Spleen (tissue), 13 donors: ENCODE data around the gene TAF13. TPM values are rescaled to one million over a fixed set of nuclear protein-coding genes. Genes with fewer than 3 reads are reported as not detected.

ENCODE experiments used
- DNase-seq: peaks from one replicate; pipeline ENCODE4 v3.0.0-alpha.2; 2020
- H3K27ac ChIP-seq, 8 donors: fragments of 200-600 bp; sonication (generic) in 7 of 8; 1 replicate in 4 of 8; 2 replicates in 4 of 8; pipeline versions ENCODE4 v1.5.0 to v1.8.0; 2016 to 2021; ENCODE audit warnings: inconsistent platforms in 4 of 8, mild to moderate bottlenecking in 4 of 8, moderate library complexity in 1 of 8
- H3K27me3 ChIP-seq, 7 donors: fragments of 200-600 bp; sonication (generic) in 6 of 7; replicated peaks in 1 of 7; 1 replicate in 4 of 7; 2 replicates in 3 of 7; pipeline versions ENCODE4 v1.5.0 to v1.8.0; 2016 to 2021; ENCODE audit warnings: inconsistent platforms in 3 of 7, mild to moderate bottlenecking in 1 of 7
- H3K36me3 ChIP-seq, 6 donors: fragments of 200-600 bp; sonication (generic) in 5 of 6; 1 replicate in 4 of 6; 2 replicates in 2 of 6; pipeline versions ENCODE4 v1.5.0 to v1.8.0; 2016 to 2021; ENCODE audit warnings: inconsistent platforms in 2 of 6
- H3K4me1 ChIP-seq, 6 donors: fragments of 200-600 bp; sonication (generic) in 5 of 6; 1 replicate in 3 of 6; 2 replicates in 3 of 6; pipeline versions ENCODE4 v1.5.0 to v1.8.0; 2016 to 2021; ENCODE audit warnings: inconsistent platforms in 3 of 6
- H3K4me3 ChIP-seq, 8 donors: fragments of 200-600 bp; sonication (generic) in 7 of 8; 1 replicate in 4 of 8; 2 replicates in 4 of 8; pipeline versions ENCODE4 v1.5.0 to v1.8.0; 2016 to 2021; ENCODE audit warnings: inconsistent platforms in 4 of 8, mild to moderate bottlenecking in 4 of 8, moderate library complexity in 2 of 8
- H3K9me3 ChIP-seq, 8 donors: fragments of 200-600 bp; sonication (generic) in 7 of 8; 1 replicate in 4 of 8; 2 replicates in 4 of 8; pipeline versions ENCODE4 v1.5.0 to v1.8.0; 2016 to 2021; ENCODE audit warnings: inconsistent platforms in 4 of 8
- CTCF ChIP-seq, 11 experiments: fragments of 200-600 bp in 7 of 11; fragments of 450-650 bp in 4 of 11; sonication (generic) in 4 of 11; IDR thresholded peaks in 8 of 11; conservative IDR thresholded peaks in 3 of 11; 1 replicate in 7 of 11; 2 replicates in 4 of 11; pipeline versions ENCODE4 v1.4.0 to v1.8.0; 2016 to 2021; ENCODE audit warnings: antibody characterized with exemption in 11 of 11, inconsistent platforms in 4 of 11, mild to moderate bottlenecking in 1 of 11
- POLR2A ChIP-seq, 3 donors: fragments of 450-650 bp; IDR thresholded peaks; one replicate each; pipeline ENCODE4 v1.5.1; 2017; ENCODE audit warnings: antibody characterized with exemption in 3 of 3, mild to moderate bottlenecking in 1 of 3
- POLR2AphosphoS5 ChIP-seq, 3 donors: sonication (generic); formaldehyde crosslinking; IDR thresholded peaks; one replicate each; pipeline ENCODE4 v1.5.1; 2017; ENCODE audit warnings: antibody characterized with exemption in 3 of 3
- WGBS, 5 donors: extraction: QIAGEN DNeasy Blood & Tissue Kit in 3 of 5; methylation state at CpG; one replicate each; pipeline versions ENCODE4 v1.1.5 to v1.1.7; 2013 to 2018; 5-methylcytosine and 5-hydroxymethylcytosine counted together
- intact Hi-C: fragments of 100-400 bp; cut with DNase I; formaldehyde crosslinking; loops from one replicate; pipeline ENCODE4 v1.15.0; 2023; ENCODE audit warnings: low total_unique reads
- long read RNA-seq, 2 donors: transcript quantifications; one replicate each; lab custom pipeline, GENCODE V29; 2026
- polyA plus RNA-seq, 3 donors: library from polyadenylated mRNA; stranded (reverse); fragments of 200-250 nt; gene quantifications; one replicate each; pipeline ENCODE4 v1.2.1, GENCODE V29; 2013
- total RNA-seq, 7 donors: library from RNA; depleted of rRNA in 3 of 7; stranded (reverse); fragments of >200 nt in 3 of 7; fragmentation: NEBNext Ultra II Directional in 4 of 7; extraction: Animal tissue kit (Norgen Biotek cat#: 25700) in 4 of 7; gene quantifications; one replicate each; pipeline versions ENCODE4 v1.1.0 to v1.2.1, GENCODE V29; 2016 to 2021
- donor health status: healthy with polysubstance abuse.
- donor health status: DM: no; HTN: no; CAD: no; lungs with moderate emphysema.
- donor health status: DM: no; HTN: no; CAD: no.
- donor health status: Bipolar disorder and iron deficiency.
- donor health status: healthy.
- donor health status: DM: no; HTN: no; CAD: no.
- donor health status: DM: yes; HTN: yes; CAD: no.

TAF13 gene
- 10 to 100 TPM; 18.0 to 32.5 (median 24.5) TPM for total RNA-seq
- 10 to 100 TPM in 2 of 3 donors, 1 to 10 TPM in 1; 9.0 to 22.5 (median 12.5) TPM for polyA plus RNA-seq
- long read RNA-seq, donor 1, partial matches to known transcripts = 0 of 1 reads
- long read RNA-seq, donor 1, other reads (novel, unspliced or antisense) = 0 of 1 reads
- long read RNA-seq, donor 2 = 0 reads

- Histone ChIP-seq H3K27ac (peak within 1 kb of the TSS; percentile 87 to 96 (median 93)), H3K27me3 (no peaks in the 10 kb centered on the region), H3K4me3 (peak within 1 kb of the TSS; percentile 54 to 90 (median 63)), H3K36me3 (peaks cover 0 to 28% (median 8%) of the 10 kb centered on the region in 6 donors), H3K9me3 (no peaks in the 10 kb centered on the region), H3K4me1 (peaks cover 10 to 41% (median 20%) of the 10 kb centered on the region in 6 donors)
- intact Hi-C loops = no loop called here
- TF ChIP-seq CTCF (IDR thresholded peaks at IDR 0.05 in 8 of 11, conservative IDR thresholded peaks at IDR 0.05 in 3 of 11) (peak in 10 of 11 experiments; percentile 21 to 68 (median 51)), POLR2A (IDR thresholded peaks at IDR 0.05) (peak in 2 of 3 donors; percentile 35 to 79), POLR2AphosphoS5 (IDR thresholded peaks at IDR 0.05) (peak; percentile 99 to 100 (median 99))
- 4 to 5% (median 5%) methylated on average over 39 of the region's 39 CpGs for WGBS, 5 donors
- DNase-seq = peak; percentile 100
Measured at GRCh38 chr1:109075531-109076490, at the start of gene TAF13. TSS of gene TAF13 (minus strand) at chr1:109076003. CDS start at chr1:109075947, 56 bp downstream.

- WGBS, 5 donors = 90 to 94% (median 94%) methylated on average over 5 of the region's 5 CpGs
- no peak for TF ChIP-seq CTCF (IDR thresholded peaks at IDR 0.05 in 8 of 11, conservative IDR thresholded peaks at IDR 0.05 in 3 of 11)
- no peak for TF ChIP-seq POLR2A (IDR thresholded peaks at IDR 0.05)
- no peak for TF ChIP-seq POLR2AphosphoS5 (IDR thresholded peaks at IDR 0.05)
- H3K9me3 ChIP-seq = no peaks in the 10 kb centered on the region
- intact Hi-C loops = no loop called here
- peaks cover 0 to 25% (median 5%) of the 10 kb centered on the region in 7 donors for H3K27me3 ChIP-seq
- DNase-seq = no peak
- H3K27ac ChIP-seq = no peak overlapping the region
- no peak overlapping the region for H3K4me3 ChIP-seq
- H3K36me3 ChIP-seq = no peaks in the 10 kb centered on the region
- H3K4me1 ChIP-seq = no peaks in the 10 kb centered on the region
Measured at GRCh38 chr1:109120356-109120755, 44.6 kb upstream of the TAF13 start.

- peaks cover 0 to 46% (median 25%) of the 10 kb centered on the region in 7 donors for H3K27me3 ChIP-seq
- H3K27ac ChIP-seq = no peak overlapping the region
- DNase-seq = no peak
- TF ChIP-seq POLR2A (IDR thresholded peaks at IDR 0.05) = no peak
- WGBS, 5 donors = 78 to 86% (median 81%) methylated on average over 3 of the region's 3 CpGs
- intact Hi-C loops = no loop called here
- H3K4me1 ChIP-seq = peaks cover 4 to 17% (median 15%) of the 10 kb centered on the region in 6 donors
- H3K36me3 ChIP-seq = no peaks in the 10 kb centered on the region
- no peak overlapping the region for H3K4me3 ChIP-seq
- H3K9me3 ChIP-seq = no peaks in the 10 kb centered on the region
Measured at GRCh38 chr1:109118089-109118488, 42.3 kb upstream of the TAF13 start.

GRCh38 chr1:109116286-109116685 is 40.5 kb upstream of the TAF13 start:
- no peak overlapping the region for H3K4me3 ChIP-seq
- TF ChIP-seq CTCF (IDR thresholded peaks at IDR 0.05 in 8 of 11, conservative IDR thresholded peaks at IDR 0.05 in 3 of 11) (no peak), POLR2A (IDR thresholded peaks at IDR 0.05) (no peak), POLR2AphosphoS5 (IDR thresholded peaks at IDR 0.05) (no peak)
- H3K4me1 ChIP-seq = peaks cover 9 to 35% (median 28%) of the 10 kb centered on the region in 6 donors
- no peaks in the 10 kb centered on the region for H3K9me3 ChIP-seq
- H3K27me3 ChIP-seq = peaks cover 0 to 46% (median 25%) of the 10 kb centered on the region in 7 donors
- WGBS, 5 donors = 78 to 91% (median 83%) methylated on average over 1 of the region's 1 CpG
- DNase-seq = no peak
- H3K27ac ChIP-seq = no peak overlapping the region
- intact Hi-C loops = no loop called here
- H3K36me3 ChIP-seq = no peaks in the 10 kb centered on the region
